ENCODE results near the gene ARFGAP3.

- TF ChIP-seq CTCF (IDR thresholded peaks at IDR 0.05) = no peak
- TF ChIP-seq POLR2A (IDR thresholded peaks at IDR 0.05) = no peak
These were observed 86.0 kb downstream of the ARFGAP3 start for GRCh38 chr22:42770941-42771647.

Data from sigmoid colon (tissue), 3 donors.